K562 (cell line): Measurements from ENCODE around the gene ASF1B. TPM values are rescaled to one million over a fixed set of nuclear protein-coding genes. Genes with fewer than 3 reads are reported as not detected.

ENCODE experiments used
- ATAC-seq: fragments of 200-7000 bp; cut with Tn5 transposase; 3 replicates; pipeline ENCODE4 v1.9.1; 2020; ENCODE audit warnings: moderate library complexity
- BruUV-seq: library from RNA; stranded (reverse); fragments of 400-500 nt; replicated peaks from 2 replicates; lab custom pipeline; 2021; lab: Mats Ljungman, UMichigan
- CTCF ChIA-PET: fragments of 300-600 bp; formaldehyde crosslinking; extraction: SDS; loops from one replicate; lab custom pipeline; 2021; ENCODE audit warnings: low intra/inter-chr PET ratio; lab: Yijun Ruan, JAX
- POLR2A ChIA-PET: fragments of 300-600, 350-650 bp; sonication (Branson Sonifier 250); formaldehyde crosslinking; extraction: SDS; loops from one replicate; lab custom pipeline; 2021; ENCODE audit warnings: antibody characterized with exemption, inconsistent platforms; lab: Yijun Ruan, JAX
- DNase-seq, 4 experiments: peaks; one replicate each; pipeline versions ENCODE4 v3.0.0 to v3.0.0-alpha.2; 2011 to 2018; ENCODE audit warnings: low spot score in 3 of 4, mixed read lengths in 3 of 4; ENCODE audit errors: extremely low read depth in 1 of 4
- FAIRE-seq: peaks from 2 replicates; lab custom pipeline; 2011; peaks lifted over from hg19 to GRCh38; lab: Jason Lieb, UNC
- H2AFZ ChIP-seq: 2 replicates; pipeline ENCODE4 v1.6.0; 2011; ENCODE audit warnings: low read depth, low read length, control low read depth, inconsistent platforms
- H3K27ac ChIP-seq: fragments of 200-600 bp; 3 replicates; pipeline ENCODE4 v1.8.0; 2011; ENCODE audit warnings: low read depth, mild to moderate bottlenecking, control low read depth, inconsistent platforms, low read length, moderate library complexity, mixed read lengths; ENCODE audit errors: extremely low read depth
- H3K27me3 ChIP-seq, 2 experiments: fragments of 300-600 bp in 1 of 2; 2 replicates in 1 of 2; 3 replicates in 1 of 2; pipeline versions ENCODE4 v1.6.0 to v1.8.0; 2011; ENCODE audit warnings: inconsistent platforms in 2 of 2, low read length in 2 of 2, mild to moderate bottlenecking in 1 of 2, mixed read lengths in 1 of 2, moderate library complexity in 1 of 2; ENCODE audit not compliant: control insufficient read depth in 2 of 2, insufficient read depth in 2 of 2
- H3K36me3 ChIP-seq: fragments of 300-600 bp; 3 replicates; pipeline ENCODE4 v1.8.0; 2011; ENCODE audit warnings: mild to moderate bottlenecking, low read length, inconsistent platforms; ENCODE audit not compliant: control insufficient read depth, insufficient read depth
- H3K4me1 ChIP-seq, 2 experiments: fragments of 200-600 bp in 1 of 2; replicated peaks in 1 of 2; 2 replicates in 1 of 2; 3 replicates in 1 of 2; pipeline versions ENCODE4 v1.5.1 to v1.8.0; 2011; ENCODE audit warnings: inconsistent platforms in 2 of 2, low read length in 2 of 2, mild to moderate bottlenecking in 1 of 2, mixed read lengths in 1 of 2, moderate library complexity in 1 of 2; ENCODE audit not compliant: control insufficient read depth in 2 of 2, insufficient read depth in 2 of 2
- H3K4me2 ChIP-seq: 2 replicates; pipeline ENCODE4 v1.6.1; 2011; ENCODE audit warnings: low read length, control low read depth, inconsistent platforms, mixed read lengths; ENCODE audit not compliant: insufficient read depth
- H3K4me3 ChIP-seq: fragments of 200-600 bp; sonication (generic), shearing (Covaris generic); 2 replicates; pipeline ENCODE4 v1.5.1; 2016; ENCODE audit warnings: control low read depth, inconsistent platforms
- H3K79me2 ChIP-seq: fragments of 200-600 bp; 3 replicates; pipeline ENCODE4 v1.8.0; 2011; ENCODE audit warnings: low read length, inconsistent platforms; ENCODE audit not compliant: control insufficient read depth, insufficient read depth
- H3K9ac ChIP-seq, 2 experiments: 2 replicates each; pipeline versions ENCODE4 v1.6.0 to v1.6.1; 2011; ENCODE audit warnings: low read depth in 2 of 2, low read length in 2 of 2, control low read depth in 1 of 2, inconsistent platforms in 1 of 2, mild to moderate bottlenecking in 1 of 2, mixed read lengths in 1 of 2; ENCODE audit not compliant: insufficient read depth in 1 of 2
- H3K9me1 ChIP-seq: one replicate; pipeline ENCODE4 v1.6.0; 2011; ENCODE audit warnings: inconsistent platforms, mild to moderate bottlenecking, low read length, moderate library complexity; ENCODE audit not compliant: control insufficient read depth, insufficient read depth
- H3K9me3 ChIP-seq: replicated peaks from 2 replicates; pipeline ENCODE4 v1.5.1; 2011; ENCODE audit warnings: low read depth, low read length, inconsistent platforms; ENCODE audit not compliant: control insufficient read depth, insufficient read depth
- H4K20me1 ChIP-seq: replicated peaks from 2 replicates; pipeline ENCODE4 v1.6.1; 2011; ENCODE audit warnings: low read length, inconsistent platforms, mixed read lengths; ENCODE audit not compliant: control insufficient read depth, insufficient read depth
- CREM ChIP-seq: IDR thresholded peaks from 2 replicates; pipeline ENCODE4 v1.6.1; 2014; ENCODE audit warnings: antibody characterized with exemption, low read depth
- CTCF ChIP-seq, 3 experiments: IDR thresholded peaks in 2 of 3; conservative IDR thresholded peaks in 1 of 3; 2 replicates each; pipeline ENCODE4 v1.5.1; 2011 to 2012; ENCODE audit warnings: low read length in 3 of 3, mild to moderate bottlenecking in 3 of 3, control low read depth in 2 of 3, improper control_type of control experiment in 1 of 3, inconsistent platforms in 1 of 3, low read depth in 1 of 3, mixed read lengths in 1 of 3, moderate library complexity in 1 of 3; ENCODE audit not compliant: insufficient read depth in 2 of 3
- CTCFL ChIP-seq: IDR thresholded peaks from 2 replicates; pipeline ENCODE4 v1.6.1; 2011; ENCODE audit warnings: borderline replicate concordance, low read depth, mild to moderate bottlenecking, moderate library complexity, low read length; ENCODE audit not compliant: insufficient read depth, poor library complexity, severe bottlenecking
- GATAD2B ChIP-seq: fragments of 450-650 bp; IDR thresholded peaks from 2 replicates; pipeline ENCODE4 v1.6.1; 2017; ENCODE audit warnings: mild to moderate bottlenecking, borderline replicate concordance
- PHTF2 ChIP-seq: fragments of 250-450 bp; sonication (Bioruptor Pico); IDR thresholded peaks from 2 replicates; pipeline ENCODE4 v1.5.0; 2021; ENCODE audit warnings: mild to moderate bottlenecking
- POLR2G ChIP-seq: fragments of 200-400 bp; formaldehyde crosslinking; IDR thresholded peaks from 2 replicates; pipeline ENCODE4 v1.6.1; 2017; ENCODE audit warnings: low read depth, mild to moderate bottlenecking, antibody characterized with exemption, low read length, moderate library complexity
- RAD21 ChIP-seq, 2 experiments: fragments of 250-450 bp in 1 of 2; fragments of 450-650 bp in 1 of 2; sonication (Bioruptor Pico) in 1 of 2; formaldehyde crosslinking in 1 of 2; IDR thresholded peaks in 1 of 2; conservative IDR thresholded peaks in 1 of 2; 2 replicates each; pipeline versions ENCODE4 v1.4.0 to v1.8.0; 2020 to 2022; ENCODE audit warnings: mild to moderate bottlenecking in 2 of 2, moderate library complexity in 1 of 2
- SMC3 ChIP-seq: conservative IDR thresholded peaks from 2 replicates; pipeline ENCODE4 v1.6.1; 2011; ENCODE audit warnings: low read depth, low read length, improper control_type of control experiment; ENCODE audit not compliant: insufficient read depth
- WGBS: fragments of 100-300 bp; shearing (Covaris generic); methylation state at CpG from one replicate; pipeline ENCODE4 v1.1.6; 2016; ENCODE audit warnings: low coverage, mixed read lengths; ENCODE audit not compliant: insufficient coverage; ENCODE audit errors: missing lambda C conversion rate; 5-methylcytosine and 5-hydroxymethylcytosine counted together
- in situ Hi-C: fragments of 300-500 bp; cut with MboI; formaldehyde crosslinking; loops from 4 replicates; pipeline ENCODE4 v1.15.0; 2018; ENCODE audit warnings: inconsistent platforms, mixed read lengths
- intact Hi-C: fragments of 100-400 bp; cut with micrococcal nuclease; formaldehyde crosslinking; loops from 2 replicates; pipeline ENCODE4 v1.14.2; 2022
- polyA plus RNA-seq, 8 experiments: library from polyadenylated mRNA; depleted of rRNA in 4 of 8; stranded (reverse) in 5 of 8; unstranded in 3 of 8; fragments of >200 nt; fragmentation: Nextera tagmentation in 2 of 8; fragmentation: Illumina TruSeq in 1 of 8; extraction: Ambion mirVana in 2 of 8; extraction: Trizol in 1 of 8; gene quantifications; 2 replicates each; pipeline versions ENCODE4 v1.2.1 to v1.2.3, GENCODE V29; 2011 to 2014; ENCODE audit warnings: inconsistent platforms in 1 of 8, missing spikeins in 1 of 8
- total RNA-seq, 7 experiments: library from RNA; depleted of rRNA in 6 of 7; stranded (reverse); fragments of >200 nt in 6 of 7; fragmentation: Illumina TruSeq in 2 of 7; extraction: Trizol in 2 of 7; gene quantifications; 2 replicates each; pipeline versions ENCODE4 v1.2.1 to v1.2.3, GENCODE V29; 2011 to 2021; ENCODE audit warnings: low replicate concordance in 1 of 7

The ASF1B gene
- total and polyA plus RNA-seq, 9 of the 15 experiments (the other 6 are each of a cell fraction or from before 2014, with no cell fraction given): 6.0 to 69.4 (median 53.3) TPM

- DNase-seq: peak in 2 of 4 experiments; percentile 42 to 53
- Histone ChIP-seq H3K79me2 (no peaks in the 10 kb centered on the region), H3K9me1 (no peaks in the 10 kb centered on the region), H2AFZ (no peak overlapping the region), H3K4me2 (no peak overlapping the region), H3K9me3 (peaks cover 10% of the 10 kb centered on the region), H3K36me3 (peaks cover 23% of the 10 kb centered on the region; the same call in 2 of the 3 replicates), H3K4me3 (no peak overlapping the region), H3K27me3 (no peaks in the 10 kb centered on the region), H4K20me1 (no peaks in the 10 kb centered on the region), H3K27ac (no peak overlapping the region), H3K4me1 (peaks cover 2 to 10% of the 10 kb centered on the region in 2 experiments; a peak in 3 of 5 replicates), H3K9ac (peak overlapping the region in 1 of 2 experiments; percentile 19; a peak in 1 of 4 replicates)
- CTCF ChIA-PET: interaction anchor here (0.6 kb wide), 1 partner anchor 109 kb away, joined by 3 read pairs; no protein-coding TSS in a partner anchor
- peak; percentile 72 for FAIRE-seq
- in situ Hi-C loops (no loop called here), intact Hi-C loops (no loop called here)
- peak; percentile 90 for ATAC-seq
- 67% methylated on average over 19 of the region's 21 CpGs for WGBS
- TF ChIP-seq PHTF2 (CRISPR knock-in tag) (no peak), RAD21 (CRISPR knock-in tag; conservative IDR thresholded peaks at IDR 0.05 in 1 of 2, IDR thresholded peaks at IDR 0.05 in 1 of 2) (peak in 1 of 2 experiments; percentile 43; a peak in 2 of 4 replicates), CREM (0 out of 2 replicates have a peak, but pooled peaks have one; percentile 14), GATAD2B (no peak), CTCFL (peak; percentile 21), CTCF (IDR thresholded peaks at IDR 0.05 in 2 of 3, conservative IDR thresholded peaks at IDR 0.05 in 1 of 3; ENCODE audit: insufficient read depth in 2 of 3, low read depth in 1 of 3, low read length in 3 of 3) (peak; percentile 61 to 65 (median 63)), POLR2G (peak; percentile 34; the same call in 1 of the 2 replicates), SMC3 (0 out of 2 replicates have a peak, but pooled peaks have one; percentile 14)
- BruUV-seq: no TSS peak
- POLR2A ChIA-PET: no interaction called here
Observed at GRCh38 chr19:14097532-14098151, 38.7 kb downstream of the ASF1B start.
